Measurements from ENCODE around the gene OR52I1. TPM values are rescaled to one million over a fixed set of nuclear protein-coding genes. Genes with fewer than 3 reads are reported as not detected.

OR52I1 gene
- total RNA-seq, 1 experiment from 2014 or later: not detected

- BruUV-seq (replicated peaks): no TSS peak
- intact Hi-C loops (cut with micrococcal nuclease; ENCODE audit: unreplicated experiment): no loop called here
Measured at GRCh38 chr11:4576880-4577279, 17.0 kb upstream of the OR52I1 start.

GRCh38 chr11:4577761-4578160 lies 16.1 kb upstream of the OR52I1 start:
- Histone ChIP-seq H3K27ac (ENCODE audit: low read length) (no peak overlapping the region), H3K36me3 (ENCODE audit: control insufficient read depth, insufficient read depth, low read length) (no peaks in the 10 kb centered on the region), H3K4me3 (ENCODE audit: low read depth in 2 of 2, low read length in 2 of 2) (no peak overlapping the region), H3K4me1 (ENCODE audit: control insufficient read depth, insufficient read depth, low read length) (no peaks in the 10 kb centered on the region), H3K9me3 (ENCODE audit: control insufficient read depth, insufficient read depth, low read depth, low read length) (no peaks in the 10 kb centered on the region), H3K27me3 (ENCODE audit: control insufficient read depth, insufficient read depth, low read length) (peaks cover 26% of the 10 kb centered on the region)
- in situ Hi-C loops (cut with HindIII; ENCODE audit: low pct_unique_long_range_greater_than_20kb, low sequenced_read_pairs): no loop called here
- no peak for ATAC-seq
- TF ChIP-seq TCF7L2 (IDR thresholded peaks at IDR 0.05; ENCODE audit: low read depth, low read length) (no peak), SIN3A (IDR thresholded peaks at IDR 0.05; ENCODE audit: borderline replicate concordance, insufficient read depth, low read depth, low read length) (no peak), POLR2AphosphoS5 (IDR thresholded peaks at IDR 0.05; ENCODE audit: low read depth, low read length) (no peak)
- TF ChIP-seq, protein P1, sequence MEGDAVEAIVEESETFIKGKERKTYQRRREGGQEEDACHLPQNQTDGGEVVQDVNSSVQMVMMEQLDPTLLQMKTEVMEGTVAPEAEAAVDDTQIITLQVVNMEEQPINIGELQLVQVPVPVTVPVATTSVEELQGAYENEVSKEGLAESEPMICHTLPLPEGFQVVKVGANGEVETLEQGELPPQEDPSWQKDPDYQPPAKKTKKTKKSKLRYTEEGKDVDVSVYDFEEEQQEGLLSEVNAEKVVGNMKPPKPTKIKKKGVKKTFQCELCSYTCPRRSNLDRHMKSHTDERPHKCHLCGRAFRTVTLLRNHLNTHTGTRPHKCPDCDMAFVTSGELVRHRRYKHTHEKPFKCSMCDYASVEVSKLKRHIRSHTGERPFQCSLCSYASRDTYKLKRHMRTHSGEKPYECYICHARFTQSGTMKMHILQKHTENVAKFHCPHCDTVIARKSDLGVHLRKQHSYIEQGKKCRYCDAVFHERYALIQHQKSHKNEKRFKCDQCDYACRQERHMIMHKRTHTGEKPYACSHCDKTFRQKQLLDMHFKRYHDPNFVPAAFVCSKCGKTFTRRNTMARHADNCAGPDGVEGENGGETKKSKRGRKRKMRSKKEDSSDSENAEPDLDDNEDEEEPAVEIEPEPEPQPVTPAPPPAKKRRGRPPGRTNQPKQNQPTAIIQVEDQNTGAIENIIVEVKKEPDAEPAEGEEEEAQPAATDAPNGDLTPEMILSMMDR (IDR thresholded peaks at IDR 0.05): no peak
- TF ChIP-seq, protein P2, sequence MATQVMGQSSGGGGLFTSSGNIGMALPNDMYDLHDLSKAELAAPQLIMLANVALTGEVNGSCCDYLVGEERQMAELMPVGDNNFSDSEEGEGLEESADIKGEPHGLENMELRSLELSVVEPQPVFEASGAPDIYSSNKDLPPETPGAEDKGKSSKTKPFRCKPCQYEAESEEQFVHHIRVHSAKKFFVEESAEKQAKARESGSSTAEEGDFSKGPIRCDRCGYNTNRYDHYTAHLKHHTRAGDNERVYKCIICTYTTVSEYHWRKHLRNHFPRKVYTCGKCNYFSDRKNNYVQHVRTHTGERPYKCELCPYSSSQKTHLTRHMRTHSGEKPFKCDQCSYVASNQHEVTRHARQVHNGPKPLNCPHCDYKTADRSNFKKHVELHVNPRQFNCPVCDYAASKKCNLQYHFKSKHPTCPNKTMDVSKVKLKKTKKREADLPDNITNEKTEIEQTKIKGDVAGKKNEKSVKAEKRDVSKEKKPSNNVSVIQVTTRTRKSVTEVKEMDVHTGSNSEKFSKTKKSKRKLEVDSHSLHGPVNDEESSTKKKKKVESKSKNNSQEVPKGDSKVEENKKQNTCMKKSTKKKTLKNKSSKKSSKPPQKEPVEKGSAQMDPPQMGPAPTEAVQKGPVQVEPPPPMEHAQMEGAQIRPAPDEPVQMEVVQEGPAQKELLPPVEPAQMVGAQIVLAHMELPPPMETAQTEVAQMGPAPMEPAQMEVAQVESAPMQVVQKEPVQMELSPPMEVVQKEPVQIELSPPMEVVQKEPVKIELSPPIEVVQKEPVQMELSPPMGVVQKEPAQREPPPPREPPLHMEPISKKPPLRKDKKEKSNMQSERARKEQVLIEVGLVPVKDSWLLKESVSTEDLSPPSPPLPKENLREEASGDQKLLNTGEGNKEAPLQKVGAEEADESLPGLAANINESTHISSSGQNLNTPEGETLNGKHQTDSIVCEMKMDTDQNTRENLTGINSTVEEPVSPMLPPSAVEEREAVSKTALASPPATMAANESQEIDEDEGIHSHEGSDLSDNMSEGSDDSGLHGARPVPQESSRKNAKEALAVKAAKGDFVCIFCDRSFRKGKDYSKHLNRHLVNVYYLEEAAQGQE (IDR thresholded peaks at IDR 0.05; ENCODE audit: insufficient read depth in 1 of 2, low read depth in 2 of 2, low read length in 1 of 2): no peak
- no peak for DNase-seq (ENCODE audit: low read depth, low spot score)
- POLR2A ChIA-PET: no interaction called here
- no TSS peak for BruUV-seq (replicated peaks)
- intact Hi-C loops (cut with micrococcal nuclease; ENCODE audit: unreplicated experiment): no loop called here
- CTCF ChIA-PET: interaction anchor here (0.7 kb wide), 1 partner anchor 370 kb away, joined by 3 read pairs; no protein-coding TSS in a partner anchor

More at GRCh38 chr11:4576880-4577279, 17.0 kb upstream of the OR52I1 start:
- TF ChIP-seq, protein P1 (IDR thresholded peaks at IDR 0.05): no peak
- no peak for TF ChIP-seq POLR2AphosphoS5 (IDR thresholded peaks at IDR 0.05; ENCODE audit: low read depth, low read length)
- TF ChIP-seq, protein P2 (IDR thresholded peaks at IDR 0.05; ENCODE audit: insufficient read depth in 1 of 2, low read depth in 2 of 2, low read length in 1 of 2): no peak
- TF ChIP-seq TCF7L2 (IDR thresholded peaks at IDR 0.05; ENCODE audit: low read depth, low read length): no peak
- no peak for TF ChIP-seq SIN3A (IDR thresholded peaks at IDR 0.05; ENCODE audit: borderline replicate concordance, insufficient read depth, low read depth, low read length)
- Histone ChIP-seq H3K4me1 (ENCODE audit: control insufficient read depth, insufficient read depth, low read length) (no peaks in the 10 kb centered on the region), H3K27ac (ENCODE audit: low read length) (no peak overlapping the region), H3K36me3 (ENCODE audit: control insufficient read depth, insufficient read depth, low read length) (no peaks in the 10 kb centered on the region), H3K27me3 (ENCODE audit: control insufficient read depth, insufficient read depth, low read length) (peaks cover 26% of the 10 kb centered on the region), H3K9me3 (ENCODE audit: control insufficient read depth, insufficient read depth, low read depth, low read length) (no peaks in the 10 kb centered on the region), H3K4me3 (ENCODE audit: low read depth in 2 of 2, low read length in 2 of 2) (no peak overlapping the region)
- POLR2A ChIA-PET: no interaction called here
- in situ Hi-C loops (cut with HindIII; ENCODE audit: low pct_unique_long_range_greater_than_20kb, low sequenced_read_pairs): no loop called here
- no peak for DNase-seq (ENCODE audit: low read depth, low spot score)
- CTCF ChIA-PET: interaction anchor here (0.7 kb wide), 1 partner anchor 369 kb away, joined by 3 read pairs; no protein-coding TSS in a partner anchor
- ATAC-seq: no peak

All from Panc1 (cell line).